AG04450 (cell line): ENCODE measurements around the gene CACNA1E. TPM values are rescaled to one million over a fixed set of nuclear protein-coding genes. Genes with fewer than 3 reads are reported as not detected.

ENCODE experiments used
- CTCF ChIA-PET: fragments of 300-600, 350-600 bp; formaldehyde crosslinking; extraction: SDS; loops from one replicate; lab custom pipeline; 2022; ENCODE audit warnings: antibody characterized with exemption, inconsistent platforms; lab: Charles Lee
- POLR2A ChIA-PET: fragments of 350-600 bp; formaldehyde crosslinking; extraction: SDS; loops from one replicate; lab custom pipeline; 2021; ENCODE audit warnings: antibody characterized with exemption, inconsistent platforms; lab: Yijun Ruan, JAX
- DNase-seq: peaks from one replicate; pipeline ENCODE4 v3.0.0-alpha.2; 2011; ENCODE audit warnings: low read depth, low spot score
- H3K27ac ChIP-seq: one replicate; pipeline ENCODE4 v1.5.1; 2012; ENCODE audit warnings: low read depth, low read length, control low read depth
- H3K27me3 ChIP-seq: one replicate; pipeline ENCODE4 v1.6.0; 2012; ENCODE audit warnings: low read length; ENCODE audit not compliant: control insufficient read depth, insufficient read depth
- H3K4me3 ChIP-seq: 2 replicates; pipeline ENCODE4 v1.5.1; 2011; ENCODE audit warnings: mild to moderate bottlenecking, low read depth, low read length, control low read depth
- H3K9me3 ChIP-seq: 2 replicates; pipeline ENCODE4 v1.5.1; 2012; ENCODE audit warnings: low read length; ENCODE audit not compliant: control insufficient read depth, insufficient read depth
- CTCF ChIP-seq: IDR thresholded peaks from 2 replicates; pipeline ENCODE4 v1.5.1; 2011; ENCODE audit warnings: low read depth, low read length, control low read depth, inconsistent platforms
- polyA plus RNA-seq: library from polyadenylated mRNA; depleted of rRNA; stranded (reverse); fragments of >200 nt; gene quantifications from 2 replicates; pipeline ENCODE4 v1.2.3, GENCODE V29; 2011

Gene CACNA1E
- polyA plus RNA-seq, 1 experiment = not detected

- ChIA-PET CTCF (no interaction called here), POLR2A (no interaction called here)
- H3K27me3 ChIP-seq = no peaks in the 10 kb centered on the region
- DNase-seq = no peak
- no peak for TF ChIP-seq CTCF
- H3K9me3 ChIP-seq = peaks cover 40% of the 10 kb centered on the region
- H3K4me3 ChIP-seq = no peak overlapping the region
- H3K27ac ChIP-seq = no peak overlapping the region
Observed at GRCh38 chr1:181733486-181733885, 250.2 kb downstream of the CACNA1E start.

GRCh38 chr1:181737056-181737455 is 253.7 kb downstream of the CACNA1E start:
- ChIA-PET CTCF (no interaction called here), POLR2A (no interaction called here)
- TF ChIP-seq CTCF = no peak
- no peak overlapping the region for H3K4me3 ChIP-seq
- peaks cover 33% of the 10 kb centered on the region for H3K9me3 ChIP-seq
- no peaks in the 10 kb centered on the region for H3K27me3 ChIP-seq
- no peak for DNase-seq
- H3K27ac ChIP-seq = no peak overlapping the region

- H3K27ac ChIP-seq = no peak overlapping the region
- no peaks in the 10 kb centered on the region for H3K27me3 ChIP-seq
- ChIA-PET POLR2A (no interaction called here), CTCF (no interaction called here)
- H3K9me3 ChIP-seq = peaks cover 17% of the 10 kb centered on the region
- TF ChIP-seq CTCF = no peak
- no peak overlapping the region for H3K4me3 ChIP-seq
- DNase-seq = no peak
Observed at GRCh38 chr1:181739214-181739613, 255.9 kb downstream of the CACNA1E start.

GRCh38 chr1:181742426-181742825 is 259.1 kb downstream of the CACNA1E start:
- no peak for TF ChIP-seq CTCF
- no peaks in the 10 kb centered on the region for H3K27me3 ChIP-seq
- ChIA-PET CTCF (no interaction called here), POLR2A (no interaction called here)
- H3K9me3 ChIP-seq = peaks cover 10% of the 10 kb centered on the region
- no peak for DNase-seq
- no peak overlapping the region for H3K4me3 ChIP-seq
- no peak overlapping the region for H3K27ac ChIP-seq

- DNase-seq = no peak
- CTCF ChIA-PET = no interaction called here
Observed at GRCh38 chr1:181743878-181744312, 260.6 kb downstream of the CACNA1E start.

More at GRCh38 chr1:181743878-181744312, 260.6 kb downstream of the CACNA1E start:
- Histone ChIP-seq H3K27me3 (no peaks in the 10 kb centered on the region), H3K27ac (no peak overlapping the region), H3K4me3 (no peak overlapping the region), H3K9me3 (peaks cover 3% of the 10 kb centered on the region)
- POLR2A ChIA-PET = no interaction called here
- TF ChIP-seq CTCF = no peak
